NK-92 (cell line): ENCODE measurements around the gene MC1R.
"Not testable (repeated sequence)": the region's sequence is repeated elsewhere in the genome, so short reads cannot be mapped to it uniquely, and the experiment has no call there.

Experiments
- DNase-seq: peaks from one replicate; lab custom pipeline; 2025; ENCODE audit not compliant: unreplicated experiment; lab: John Stamatoyannopoulos, UW

MC1R gene

DNA sequence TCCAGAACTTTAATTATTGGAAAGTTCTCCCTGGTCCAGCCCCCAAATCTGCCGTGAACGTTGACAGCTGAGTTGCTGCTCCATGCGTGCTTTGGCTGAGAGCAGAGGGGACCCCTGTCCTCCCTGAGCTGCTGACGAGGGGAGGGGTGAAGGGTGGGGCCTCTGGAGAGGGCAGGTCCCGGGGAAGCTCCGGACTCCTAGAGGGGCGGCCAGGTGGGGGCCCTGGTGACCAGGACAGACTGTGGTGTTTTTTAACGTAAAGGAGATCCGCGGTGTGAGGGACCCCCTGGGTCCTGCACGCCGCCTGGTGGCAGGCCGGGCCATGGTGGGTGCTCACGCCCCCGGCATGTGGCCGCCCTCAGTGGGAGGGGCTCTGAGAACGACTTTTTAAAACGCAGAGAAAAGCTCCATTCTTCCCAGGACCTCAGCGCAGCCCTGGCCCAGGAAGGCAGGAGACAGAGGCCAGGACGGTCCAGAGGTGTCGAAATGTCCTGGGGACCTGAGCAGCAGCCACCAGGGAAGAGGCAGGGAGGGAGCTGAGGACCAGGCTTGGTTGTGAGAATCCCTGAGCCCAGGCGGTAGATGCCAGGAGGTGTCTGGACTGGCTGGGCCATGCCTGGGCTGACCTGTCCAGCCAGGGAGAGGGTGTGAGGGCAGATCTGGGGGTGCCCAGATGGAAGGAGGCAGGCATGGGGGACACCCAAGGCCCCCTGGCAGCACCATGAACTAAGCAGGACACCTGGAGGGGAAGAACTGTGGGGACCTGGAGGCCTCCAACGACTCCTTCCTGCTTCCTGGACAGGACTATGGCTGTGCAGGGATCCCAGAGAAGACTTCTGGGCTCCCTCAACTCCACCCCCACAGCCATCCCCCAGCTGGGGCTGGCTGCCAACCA lies at the start of gene MC1R:
MC1R (plus strand) TSS at position 410 of the 895 bp plus-strand sequence; CDS start at position 807, 397 bp downstream.
- no peak for DNase-seq

GRCh38 chr16:89869911-89870310 lies 48.8 kb upstream of the MC1R start:
- DNase-seq = no peak

- DNase-seq = no peak
These were observed 48.2 kb upstream of the MC1R start for GRCh38 chr16:89870440-89870839.

GRCh38 chr16:89871895-89872294 lies 46.8 kb upstream of the MC1R start:
- no peak for DNase-seq

DNA sequence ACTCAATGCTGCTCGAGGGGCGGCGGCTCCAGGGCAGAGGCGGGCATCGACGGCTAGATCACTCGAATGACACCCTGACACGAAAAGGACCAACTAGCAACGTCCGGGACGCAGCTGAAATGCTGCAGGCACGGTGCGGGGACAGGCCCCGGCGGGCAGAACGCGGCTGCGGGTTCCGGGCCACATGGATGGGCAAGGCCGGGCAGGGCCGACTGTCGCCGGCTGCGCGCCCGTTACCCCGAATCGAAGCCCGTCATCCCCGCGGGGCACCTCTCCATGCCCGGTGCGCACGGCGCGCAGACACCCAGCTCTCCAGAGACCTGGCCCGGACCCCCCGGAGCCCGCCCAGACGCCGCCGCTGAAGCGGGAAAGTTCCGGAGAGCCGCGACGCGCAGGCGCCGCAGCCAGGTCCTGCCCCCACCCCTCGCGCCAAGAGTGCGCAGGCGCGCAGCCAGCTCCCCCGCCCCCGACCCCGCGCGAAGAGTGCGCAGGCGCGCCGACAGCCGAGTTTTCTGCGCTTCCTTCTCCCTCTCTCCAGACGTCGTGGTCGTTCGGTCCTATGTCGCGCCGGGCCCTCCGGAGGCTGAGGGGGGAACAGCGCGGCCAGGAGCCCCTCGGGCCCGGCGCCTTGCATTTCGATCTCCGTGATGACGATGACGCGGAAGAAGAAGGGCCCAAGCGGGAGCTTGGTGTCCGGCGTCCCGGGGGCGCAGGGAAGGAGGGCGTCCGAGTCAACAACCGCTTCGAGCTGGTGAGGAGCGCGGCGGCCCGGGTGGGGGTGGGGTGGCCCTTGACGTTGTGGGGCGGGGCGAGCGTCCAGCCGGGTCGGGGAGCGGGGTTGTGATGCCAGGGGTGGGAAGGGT lies 45.3 kb upstream of the MC1R start, which contains the start of gene TCF25:
TCF25 (plus strand) TSS at position 484 of the 863 bp plus-strand sequence; CDS start at position 560, 76 bp downstream.
- no peak for DNase-seq

DNA sequence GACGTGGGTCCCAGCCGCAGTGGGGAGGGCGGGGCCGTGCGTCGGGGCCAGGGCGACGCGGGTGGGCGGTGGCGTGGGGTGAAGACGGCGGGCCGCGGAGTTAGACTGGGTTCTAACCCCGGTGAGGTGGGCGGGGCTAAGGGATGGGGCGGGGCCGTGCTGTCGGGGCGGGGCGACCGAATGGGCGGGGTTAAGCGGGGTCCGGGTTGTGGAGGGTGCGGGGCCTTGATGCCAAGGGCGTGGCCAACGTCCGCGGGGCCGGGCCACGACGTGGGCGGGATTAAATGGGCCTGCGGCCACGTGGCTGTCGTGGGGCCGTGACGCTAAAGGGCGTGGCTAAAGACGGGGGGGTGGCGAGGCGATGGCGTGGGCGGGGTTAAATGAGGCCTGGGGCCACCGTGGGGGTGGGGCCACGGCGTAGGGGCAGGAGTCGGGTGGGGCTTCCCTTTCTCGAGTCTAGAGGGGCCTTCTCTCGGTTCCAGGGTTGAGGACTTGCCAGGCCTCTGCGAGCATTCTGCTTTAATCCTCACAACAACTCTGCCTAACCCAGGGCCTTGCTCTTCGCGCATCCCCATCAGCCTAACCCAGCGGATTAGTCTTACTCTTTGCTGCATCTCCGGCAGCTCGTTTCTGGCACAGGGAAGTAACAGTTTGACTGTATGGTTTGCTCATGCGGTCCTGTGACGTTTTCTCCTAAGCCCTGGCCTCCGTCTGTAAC lies 44.5 kb upstream of the MC1R start:
- DNase-seq = peak; percentile 77

DNA sequence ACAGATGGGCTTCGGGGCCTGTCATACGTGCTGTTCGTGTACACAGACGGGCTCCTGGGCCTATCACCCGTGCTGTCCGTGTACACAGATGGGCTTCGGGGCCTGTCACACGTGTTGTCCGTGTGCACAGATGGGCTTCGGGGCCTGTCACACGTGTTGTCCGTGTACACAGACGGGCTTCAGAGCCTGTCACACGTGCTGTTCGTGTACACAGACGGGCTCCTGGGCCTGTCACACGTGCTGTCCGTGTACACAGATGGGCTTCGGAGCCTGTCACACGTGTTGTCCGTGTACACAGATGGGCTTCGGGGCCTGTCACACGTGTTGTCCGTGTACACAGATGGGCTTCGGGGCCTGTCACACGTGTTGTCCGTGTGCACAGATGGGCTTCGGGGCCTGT lies 39.5 kb upstream of the MC1R start:
- DNase-seq = not testable (repeated sequence)

GRCh38 chr16:89880477-89881367 lies 37.9 kb upstream of the MC1R start:
- DNase-seq = no peak

- DNase-seq = no peak
These were observed 37.3 kb upstream of the MC1R start for GRCh38 chr16:89881368-89881730.

DNA sequence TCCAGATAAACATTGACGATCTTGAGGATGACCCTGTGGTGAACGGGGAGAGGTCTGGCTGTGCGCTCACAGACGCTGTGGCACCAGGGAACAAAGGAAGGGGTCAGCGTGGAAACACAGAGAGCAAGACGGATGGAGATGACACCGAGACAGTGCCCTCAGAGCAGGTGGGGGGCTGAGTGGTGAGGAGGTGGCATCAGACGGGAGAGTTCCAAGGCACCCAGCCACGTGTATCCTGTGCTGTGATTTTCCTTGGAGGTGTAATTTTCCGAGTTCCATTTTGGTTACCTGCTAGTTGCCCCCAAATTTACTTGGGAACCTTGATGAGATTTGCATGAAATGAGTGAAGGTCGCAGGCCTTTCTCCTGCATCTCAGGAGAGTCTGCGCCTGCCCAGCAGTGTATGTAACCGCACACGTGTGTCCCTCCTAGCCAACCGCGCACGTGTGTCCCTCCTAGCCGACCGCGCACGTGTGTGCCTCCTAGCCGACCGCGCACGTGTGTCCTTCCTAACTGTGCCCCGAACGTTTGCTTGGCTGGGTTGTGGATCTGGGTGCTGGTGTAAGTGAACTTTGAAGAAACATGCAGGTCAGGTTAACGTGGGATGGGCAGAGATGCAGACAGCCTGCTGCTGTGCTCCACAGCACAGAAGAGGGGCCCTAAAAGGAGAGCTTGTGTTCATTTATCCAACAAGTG lies 35.2 kb upstream of the MC1R start:
- no peak for DNase-seq

DNA sequence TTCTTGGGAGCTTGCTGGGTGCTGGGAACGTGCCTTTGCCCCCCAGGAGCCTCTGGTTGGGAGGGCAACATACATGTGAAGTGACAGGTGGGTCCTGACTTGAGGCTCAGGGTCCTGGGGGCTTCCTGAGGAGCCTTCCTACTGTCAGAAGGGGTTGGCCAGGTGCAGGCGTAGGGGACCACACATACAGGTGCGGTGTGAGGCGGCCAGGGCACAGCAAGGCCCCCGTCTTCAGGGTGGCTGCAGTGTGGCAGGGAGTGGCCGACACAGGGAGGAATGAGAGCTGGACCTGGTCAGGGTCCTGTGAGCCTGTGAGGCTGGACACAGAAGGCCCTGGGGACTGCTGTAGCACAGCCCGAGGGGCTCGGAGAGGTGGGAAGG lies 34.6 kb upstream of the MC1R start:
- no peak for DNase-seq

DNA sequence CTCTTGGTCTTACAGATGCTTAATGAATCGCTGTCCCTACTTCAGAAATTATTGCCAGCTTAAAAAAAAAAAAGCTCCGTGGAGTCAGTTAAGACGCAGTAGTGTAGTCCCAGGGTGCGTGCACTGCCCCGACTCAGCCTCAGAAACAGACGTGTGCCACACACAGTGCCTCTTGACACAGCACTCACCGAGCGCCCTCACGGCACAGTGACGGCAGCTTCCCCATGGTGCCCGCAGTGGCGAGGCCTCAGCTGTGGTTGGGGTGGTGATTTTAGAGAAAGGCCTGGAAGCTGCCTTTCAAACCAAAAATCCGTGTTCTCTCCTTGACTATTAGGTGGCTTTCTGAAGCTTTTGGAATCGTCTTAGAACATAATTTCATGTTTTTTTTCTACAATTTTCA lies 31.4 kb upstream of the MC1R start:
- no peak for DNase-seq

DNA sequence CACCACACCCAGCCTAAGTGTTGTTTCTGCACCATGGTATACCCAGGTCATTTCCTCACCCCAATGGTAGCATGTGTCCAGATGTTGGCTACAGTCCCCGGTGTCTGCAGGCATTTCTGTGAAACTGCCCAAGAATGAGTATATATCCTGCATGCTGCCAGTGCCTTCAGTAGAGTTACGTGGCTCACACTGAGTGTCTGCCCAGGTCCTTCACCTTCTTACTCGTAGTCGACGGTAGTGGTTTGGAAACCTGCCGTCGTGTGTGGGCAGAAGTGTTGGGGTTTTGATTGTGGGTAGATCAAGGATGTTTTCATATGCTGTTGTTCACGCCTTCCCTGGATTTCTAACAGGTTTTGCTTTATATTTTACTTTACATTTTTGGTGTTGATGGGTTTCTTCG lies 28.5 kb upstream of the MC1R start:
- DNase-seq = no peak

GRCh38 chr16:89890886-89891657 lies 27.6 kb upstream of the MC1R start:
- no peak for DNase-seq

GRCh38 chr16:89892055-89892630 lies 26.5 kb upstream of the MC1R start:
- DNase-seq = no peak

GRCh38 chr16:89892635-89893034 lies 26.0 kb upstream of the MC1R start:
- no peak for DNase-seq

- DNase-seq = no peak
These were observed 24.8 kb upstream of the MC1R start for GRCh38 chr16:89893642-89894548.
